ENCODE results near the gene ATP8B3. TPM values are rescaled to one million over a fixed set of nuclear protein-coding genes. Genes with fewer than 3 reads are reported as not detected.

The ATP8B3 gene
- total RNA-seq, 1 experiment from 2014 or later, result 9.6 TPM

- Histone ChIP-seq H4K8ac (replicated peaks; ENCODE audit: insufficient read length, low read depth, low read length) (no peak overlapping the region), H2BK15ac (ENCODE audit: low read depth, low read length) (no peak overlapping the region), H2BK120ac (ENCODE audit: low read depth, low read length, poor library complexity, severe bottlenecking) (no peak overlapping the region), H3K14ac (ENCODE audit: insufficient read depth, low read length) (no peak overlapping the region), H2AFZ (ENCODE audit: low read length) (no peak overlapping the region), H2BK5ac (ENCODE audit: insufficient read length, low read length) (no peak overlapping the region), H4K91ac (ENCODE audit: insufficient read length, low read depth, low read length) (no peak overlapping the region), H3K79me1 (ENCODE audit: insufficient read depth, low read depth, low read length, poor library complexity, severe bottlenecking) (peaks cover 11% of the 10 kb centered on the region), H3K27me3 (ENCODE audit: insufficient read depth, low read length) (no peaks in the 10 kb centered on the region), H2BK12ac (ENCODE audit: insufficient read length, low read depth, low read length) (no peak overlapping the region), H3K23ac (ENCODE audit: insufficient read length, low read depth, low read length) (no peak overlapping the region), H3K4ac (ENCODE audit: low read depth, low read length) (no peak overlapping the region), H3K18ac (ENCODE audit: insufficient read length, low read depth, low read length) (no peak overlapping the region), H3T11ph (ENCODE audit: low read length) (no peak overlapping the region), H3K4me1 (ENCODE audit: insufficient read depth, low read length) (no peaks in the 10 kb centered on the region), H2AK5ac (ENCODE audit: insufficient read length, low read length) (no peak overlapping the region), H4K5ac (ENCODE audit: insufficient read length, low read depth, low read length) (no peak overlapping the region), H4K20me1 (ENCODE audit: control insufficient read depth, insufficient read depth, insufficient read length) (peaks cover 4% of the 10 kb centered on the region), H3K9me3 (ENCODE audit: control insufficient read depth, low read depth, low read length) (no peaks in the 10 kb centered on the region), H2BK20ac (ENCODE audit: low read depth, low read length, poor library complexity, severe bottlenecking) (no peak overlapping the region), H3K56ac (ENCODE audit: insufficient read length, low read depth, low read length) (no peak overlapping the region), H3K27ac (ENCODE audit: insufficient read length, low read depth, low read length) (no peak overlapping the region), H3K9ac (ENCODE audit: extremely low read depth, insufficient read length, low read length) (no peak overlapping the region), H3K23me2 (ENCODE audit: insufficient read length, low read depth, low read length, poor library complexity, severe bottlenecking) (no peaks in the 10 kb centered on the region), H3K4me2 (ENCODE audit: insufficient read depth, insufficient read length, low read length) (no peak overlapping the region), H3K79me2 (ENCODE audit: insufficient read depth, low read length) (peaks cover 6% of the 10 kb centered on the region; the same call in 1 of the 2 replicates)
- H3K4me1 Mint-ChIP-seq, result peaks cover 2 to 8% of the 10 kb centered on the region in 2 experiments; a peak in 2 of 4 replicates
- H3K36me3 Mint-ChIP-seq (ENCODE audit: insufficient read depth in 1 of 3, low read depth in 3 of 3), result peaks cover 0 to 4% (median 0%) of the 10 kb centered on the region in 3 experiments; a peak in 1 of 7 replicates
- TF ChIP-seq, protein P1, sequence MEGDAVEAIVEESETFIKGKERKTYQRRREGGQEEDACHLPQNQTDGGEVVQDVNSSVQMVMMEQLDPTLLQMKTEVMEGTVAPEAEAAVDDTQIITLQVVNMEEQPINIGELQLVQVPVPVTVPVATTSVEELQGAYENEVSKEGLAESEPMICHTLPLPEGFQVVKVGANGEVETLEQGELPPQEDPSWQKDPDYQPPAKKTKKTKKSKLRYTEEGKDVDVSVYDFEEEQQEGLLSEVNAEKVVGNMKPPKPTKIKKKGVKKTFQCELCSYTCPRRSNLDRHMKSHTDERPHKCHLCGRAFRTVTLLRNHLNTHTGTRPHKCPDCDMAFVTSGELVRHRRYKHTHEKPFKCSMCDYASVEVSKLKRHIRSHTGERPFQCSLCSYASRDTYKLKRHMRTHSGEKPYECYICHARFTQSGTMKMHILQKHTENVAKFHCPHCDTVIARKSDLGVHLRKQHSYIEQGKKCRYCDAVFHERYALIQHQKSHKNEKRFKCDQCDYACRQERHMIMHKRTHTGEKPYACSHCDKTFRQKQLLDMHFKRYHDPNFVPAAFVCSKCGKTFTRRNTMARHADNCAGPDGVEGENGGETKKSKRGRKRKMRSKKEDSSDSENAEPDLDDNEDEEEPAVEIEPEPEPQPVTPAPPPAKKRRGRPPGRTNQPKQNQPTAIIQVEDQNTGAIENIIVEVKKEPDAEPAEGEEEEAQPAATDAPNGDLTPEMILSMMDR (conservative IDR thresholded peaks at IDR 0.05), result peak; percentile 98
- DNase-seq, result peak; percentile 76
- no peaks in the 10 kb centered on the region; a peak in 1 of 5 replicates for H3K9me3 Mint-ChIP-seq
- H3K4me3 Mint-ChIP-seq, result no peak overlapping the region
- WGBS (ENCODE audit: extremely low coverage, insufficient read length, low lambda C conversion rate), result no CpG with 5 or more reads among the region's 23 CpGs
- H3K27me3 Mint-ChIP-seq (ENCODE audit: low read depth), result no peaks in the 10 kb centered on the region
- H3K27ac Mint-ChIP-seq, result no peak overlapping the region
These were observed 25.6 kb upstream of the ATP8B3 start for GRCh38 chr19:1837625-1838105.

Data from H9 (cell line).